Astrocyte (in vitro differentiated cells and primary cell): ENCODE measurements around the gene L3MBTL1. TPM values are rescaled to one million over a fixed set of nuclear protein-coding genes. Genes with fewer than 3 reads are reported as not detected.

Source experiments
- DNase-seq: peaks from one replicate; pipeline ENCODE4 v3.0.0-alpha.2; 2010; ENCODE audit warnings: low read depth
- FAIRE-seq: peaks from 2 replicates; lab custom pipeline; 2011; peaks lifted over from hg19 to GRCh38; lab: Jason Lieb, UNC
- H2AFZ ChIP-seq: 2 replicates; pipeline ENCODE4 v1.6.0; 2012; ENCODE audit warnings: low read depth, low read length, inconsistent platforms
- H3K27ac ChIP-seq: 2 replicates; pipeline ENCODE4 v1.5.1; 2011; ENCODE audit warnings: low read depth, low read length, inconsistent platforms
- H3K27me3 ChIP-seq: 2 replicates; pipeline ENCODE4 v1.6.0; 2011; ENCODE audit warnings: low read length, inconsistent platforms; ENCODE audit not compliant: insufficient read depth
- H3K36me3 ChIP-seq: 2 replicates; pipeline ENCODE4 v1.5.1; 2011; ENCODE audit warnings: low read length, inconsistent platforms; ENCODE audit not compliant: insufficient read depth
- H3K4me1 ChIP-seq: 2 replicates; pipeline ENCODE4 v1.5.1; 2011; ENCODE audit warnings: low read length, inconsistent platforms; ENCODE audit not compliant: insufficient read depth
- H3K4me2 ChIP-seq: 2 replicates; pipeline ENCODE4 v1.6.0; 2012; ENCODE audit warnings: low read length, inconsistent platforms
- H3K4me3 ChIP-seq: 2 replicates; pipeline ENCODE4 v1.5.1; 2011; ENCODE audit warnings: low read depth, mild to moderate bottlenecking, low read length, inconsistent platforms; ENCODE audit not compliant: insufficient read depth
- H3K79me2 ChIP-seq: 2 replicates; pipeline ENCODE4 v1.6.0; 2012; ENCODE audit warnings: mild to moderate bottlenecking, low read length, inconsistent platforms; ENCODE audit not compliant: insufficient read depth
- H3K9ac ChIP-seq: 2 replicates; pipeline ENCODE4 v1.6.0; 2012; ENCODE audit warnings: mild to moderate bottlenecking, low read length, inconsistent platforms
- H3K9me3 ChIP-seq: 2 replicates; pipeline ENCODE4 v1.5.1; 2012; ENCODE audit warnings: low read depth, mild to moderate bottlenecking, low read length, inconsistent platforms; ENCODE audit not compliant: insufficient read depth
- H4K20me1 ChIP-seq: 2 replicates; pipeline ENCODE4 v1.6.0; 2012; ENCODE audit warnings: low read length, inconsistent platforms; ENCODE audit not compliant: insufficient read depth
- H3K27ac Mint-ChIP-seq: one replicate; pipeline ENCODE4 v1.8.0; 2021; ENCODE audit warnings: mild to moderate bottlenecking, mixed read lengths; ENCODE audit not compliant: unreplicated experiment
- H3K27me3 Mint-ChIP-seq: one replicate; pipeline ENCODE4 v1.8.0; 2021; ENCODE audit warnings: low read depth, mixed read lengths; ENCODE audit not compliant: unreplicated experiment
- H3K36me3 Mint-ChIP-seq: one replicate; pipeline ENCODE4 v1.8.0; 2021; ENCODE audit warnings: low read depth, mixed read lengths; ENCODE audit not compliant: unreplicated experiment
- H3K4me1 Mint-ChIP-seq: one replicate; pipeline ENCODE4 v1.8.0; 2021; ENCODE audit warnings: low read depth, mixed read lengths; ENCODE audit not compliant: unreplicated experiment
- H3K4me3 Mint-ChIP-seq: one replicate; pipeline ENCODE4 v1.8.0; 2021; ENCODE audit warnings: mild to moderate bottlenecking, moderate library complexity, mixed read lengths; ENCODE audit not compliant: unreplicated experiment
- H3K9me3 Mint-ChIP-seq: one replicate; pipeline ENCODE4 v1.8.0; 2021; ENCODE audit warnings: mild to moderate bottlenecking, mixed read lengths; ENCODE audit not compliant: unreplicated experiment
- EZH2 ChIP-seq: IDR thresholded peaks from 2 replicates; pipeline ENCODE4 v1.6.1; 2012; ENCODE audit warnings: mild to moderate bottlenecking, low read length, inconsistent platforms; ENCODE audit not compliant: insufficient read depth
- total RNA-seq: library from RNA; stranded (reverse); gene quantifications from 2 replicates; pipeline ENCODE4 v1.2.1, GENCODE V29; 2021
- TF ChIP-seq, protein P1 (sequence below): IDR thresholded peaks from 2 replicates; pipeline ENCODE4 v1.5.1; 2011; ENCODE audit warnings: low read depth, mild to moderate bottlenecking, inconsistent platforms, low read length, moderate library complexity; ENCODE audit not compliant: insufficient read depth

The L3MBTL1 gene
- total RNA-seq, 1 donor from 2014 or later = 13.0 TPM

DNA sequence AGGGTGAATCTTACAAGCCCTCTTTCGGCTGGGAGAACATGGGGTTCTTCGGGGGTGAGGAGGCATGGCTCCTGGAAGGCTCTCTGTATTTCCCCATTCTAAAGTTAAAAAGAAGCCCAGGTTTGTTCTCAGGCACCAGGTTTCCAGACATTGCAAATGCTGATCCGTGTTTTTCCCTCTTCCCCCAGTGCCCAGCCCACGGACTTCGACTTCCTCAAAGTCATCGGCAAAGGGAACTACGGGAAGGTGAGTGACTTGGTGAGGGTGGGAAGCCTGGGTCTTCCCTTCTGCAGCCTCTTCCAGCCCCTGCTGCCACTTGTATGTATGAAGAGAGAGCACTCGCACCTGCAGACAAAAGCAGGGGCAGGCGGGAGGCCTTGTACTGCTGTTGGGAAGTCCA lies 60.0 kb downstream of the L3MBTL1 start:
- H3K27me3 ChIP-seq = no peaks in the 10 kb centered on the region
- H3K4me2 ChIP-seq = no peak overlapping the region
- H3K27ac ChIP-seq = no peak overlapping the region
- no peak overlapping the region for H3K27ac Mint-ChIP-seq
- H3K4me1 Mint-ChIP-seq = no peaks in the 10 kb centered on the region
- no peaks in the 10 kb centered on the region for H3K36me3 ChIP-seq
- no peak overlapping the region for H3K4me3 ChIP-seq
- H3K27me3 Mint-ChIP-seq = peaks cover 20% of the 10 kb centered on the region
- H2AFZ ChIP-seq = no peak overlapping the region
- no peaks in the 10 kb centered on the region for H4K20me1 ChIP-seq
- H3K9ac ChIP-seq = no peak overlapping the region
- H3K4me1 ChIP-seq = no peaks in the 10 kb centered on the region
- TF ChIP-seq EZH2 = no peak
- TF ChIP-seq, protein P1, sequence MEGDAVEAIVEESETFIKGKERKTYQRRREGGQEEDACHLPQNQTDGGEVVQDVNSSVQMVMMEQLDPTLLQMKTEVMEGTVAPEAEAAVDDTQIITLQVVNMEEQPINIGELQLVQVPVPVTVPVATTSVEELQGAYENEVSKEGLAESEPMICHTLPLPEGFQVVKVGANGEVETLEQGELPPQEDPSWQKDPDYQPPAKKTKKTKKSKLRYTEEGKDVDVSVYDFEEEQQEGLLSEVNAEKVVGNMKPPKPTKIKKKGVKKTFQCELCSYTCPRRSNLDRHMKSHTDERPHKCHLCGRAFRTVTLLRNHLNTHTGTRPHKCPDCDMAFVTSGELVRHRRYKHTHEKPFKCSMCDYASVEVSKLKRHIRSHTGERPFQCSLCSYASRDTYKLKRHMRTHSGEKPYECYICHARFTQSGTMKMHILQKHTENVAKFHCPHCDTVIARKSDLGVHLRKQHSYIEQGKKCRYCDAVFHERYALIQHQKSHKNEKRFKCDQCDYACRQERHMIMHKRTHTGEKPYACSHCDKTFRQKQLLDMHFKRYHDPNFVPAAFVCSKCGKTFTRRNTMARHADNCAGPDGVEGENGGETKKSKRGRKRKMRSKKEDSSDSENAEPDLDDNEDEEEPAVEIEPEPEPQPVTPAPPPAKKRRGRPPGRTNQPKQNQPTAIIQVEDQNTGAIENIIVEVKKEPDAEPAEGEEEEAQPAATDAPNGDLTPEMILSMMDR = no peak
- H3K79me2 ChIP-seq = no peaks in the 10 kb centered on the region
- no peak overlapping the region for H3K4me3 Mint-ChIP-seq
- DNase-seq (no peak), FAIRE-seq (no peak)
- H3K36me3 Mint-ChIP-seq = peaks cover 5% of the 10 kb centered on the region
- H3K9me3 Mint-ChIP-seq = no peaks in the 10 kb centered on the region
- H3K9me3 ChIP-seq = no peaks in the 10 kb centered on the region

DNA sequence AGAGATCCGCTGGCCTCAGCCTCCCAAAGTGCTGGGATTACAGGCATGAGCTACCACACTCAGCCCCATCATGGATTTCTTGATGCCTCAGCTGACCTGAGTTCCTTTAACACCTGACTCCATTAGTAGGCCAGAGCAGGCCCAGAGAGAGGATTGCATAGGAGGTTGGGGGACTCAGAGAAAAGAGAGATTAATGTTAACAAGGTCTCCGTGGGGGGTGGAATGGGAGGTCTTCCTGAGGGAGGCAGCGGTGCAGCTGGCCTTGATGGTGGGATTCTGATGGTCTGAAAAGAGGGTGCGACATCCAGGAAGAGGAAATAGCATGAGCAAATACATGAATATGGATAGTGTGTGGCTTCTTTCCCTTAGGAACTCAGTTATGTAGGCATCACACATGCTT lies 61.2 kb downstream of the L3MBTL1 start:
- TF ChIP-seq, protein P1 = no peak
- no peak for TF ChIP-seq EZH2
- H3K4me1 ChIP-seq = no peaks in the 10 kb centered on the region
- FAIRE-seq (no peak), DNase-seq (no peak)
- Mint-ChIP-seq H3K4me1 (no peaks in the 10 kb centered on the region), H3K27ac (no peak overlapping the region), H3K36me3 (peaks cover 5% of the 10 kb centered on the region), H3K27me3 (peaks cover 19% of the 10 kb centered on the region), H3K9me3 (no peaks in the 10 kb centered on the region), H3K4me3 (no peak overlapping the region)
- no peak overlapping the region for H3K9ac ChIP-seq
- H3K79me2 ChIP-seq = no peaks in the 10 kb centered on the region
- no peak overlapping the region for H3K4me2 ChIP-seq
- no peak overlapping the region for H3K27ac ChIP-seq
- H4K20me1 ChIP-seq = no peaks in the 10 kb centered on the region
- no peak overlapping the region for H2AFZ ChIP-seq
- no peaks in the 10 kb centered on the region for H3K9me3 ChIP-seq
- no peaks in the 10 kb centered on the region for H3K36me3 ChIP-seq
- H3K4me3 ChIP-seq = no peak overlapping the region
- H3K27me3 ChIP-seq = no peaks in the 10 kb centered on the region

DNA sequence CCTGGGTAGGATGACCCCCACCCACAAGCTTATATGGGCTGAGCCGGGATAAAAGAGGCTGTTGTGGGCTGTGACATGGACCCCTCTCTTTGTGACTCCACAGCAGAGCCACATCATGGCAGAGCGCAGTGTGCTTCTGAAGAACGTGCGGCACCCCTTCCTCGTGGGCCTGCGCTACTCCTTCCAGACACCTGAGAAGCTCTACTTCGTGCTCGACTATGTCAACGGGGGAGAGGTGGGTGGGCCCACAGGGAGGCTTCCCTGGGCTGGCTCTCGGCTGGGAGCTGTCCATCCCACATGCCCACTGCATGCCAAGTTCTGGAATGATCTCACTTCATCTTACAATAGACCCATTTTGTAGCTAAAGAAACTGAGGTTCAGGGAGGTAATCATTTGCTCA lies 61.8 kb downstream of the L3MBTL1 start:
- Mint-ChIP-seq H3K36me3 (peaks cover 5% of the 10 kb centered on the region), H3K27ac (no peak overlapping the region), H3K9me3 (no peaks in the 10 kb centered on the region), H3K4me1 (no peaks in the 10 kb centered on the region), H3K4me3 (no peak overlapping the region), H3K27me3 (peaks cover 19% of the 10 kb centered on the region)
- H3K4me1 ChIP-seq = no peaks in the 10 kb centered on the region
- H3K27me3 ChIP-seq = no peaks in the 10 kb centered on the region
- no peak overlapping the region for H3K4me2 ChIP-seq
- no peaks in the 10 kb centered on the region for H3K79me2 ChIP-seq
- H2AFZ ChIP-seq = no peak overlapping the region
- H3K9ac ChIP-seq = no peak overlapping the region
- DNase-seq = no peak
- no peaks in the 10 kb centered on the region for H4K20me1 ChIP-seq
- no peaks in the 10 kb centered on the region for H3K36me3 ChIP-seq
- H3K4me3 ChIP-seq = no peak overlapping the region
- no peak for TF ChIP-seq EZH2
- TF ChIP-seq, protein P1 = no peak
- H3K27ac ChIP-seq = no peak overlapping the region
- H3K9me3 ChIP-seq = no peaks in the 10 kb centered on the region
- FAIRE-seq = no peak
